GM19238 (cell line): Measurements from ENCODE around the gene XPO1.
"Not testable (repeated sequence)": the region's sequence is repeated elsewhere in the genome, so short reads cannot be mapped to it uniquely, and the experiment has no call there.

Experiments used
- DNase-seq: peaks from one replicate; pipeline ENCODE4 v3.0.0; 2011; ENCODE audit warnings: low spot score; ENCODE audit not compliant: insufficient read length

The XPO1 gene, protein sequence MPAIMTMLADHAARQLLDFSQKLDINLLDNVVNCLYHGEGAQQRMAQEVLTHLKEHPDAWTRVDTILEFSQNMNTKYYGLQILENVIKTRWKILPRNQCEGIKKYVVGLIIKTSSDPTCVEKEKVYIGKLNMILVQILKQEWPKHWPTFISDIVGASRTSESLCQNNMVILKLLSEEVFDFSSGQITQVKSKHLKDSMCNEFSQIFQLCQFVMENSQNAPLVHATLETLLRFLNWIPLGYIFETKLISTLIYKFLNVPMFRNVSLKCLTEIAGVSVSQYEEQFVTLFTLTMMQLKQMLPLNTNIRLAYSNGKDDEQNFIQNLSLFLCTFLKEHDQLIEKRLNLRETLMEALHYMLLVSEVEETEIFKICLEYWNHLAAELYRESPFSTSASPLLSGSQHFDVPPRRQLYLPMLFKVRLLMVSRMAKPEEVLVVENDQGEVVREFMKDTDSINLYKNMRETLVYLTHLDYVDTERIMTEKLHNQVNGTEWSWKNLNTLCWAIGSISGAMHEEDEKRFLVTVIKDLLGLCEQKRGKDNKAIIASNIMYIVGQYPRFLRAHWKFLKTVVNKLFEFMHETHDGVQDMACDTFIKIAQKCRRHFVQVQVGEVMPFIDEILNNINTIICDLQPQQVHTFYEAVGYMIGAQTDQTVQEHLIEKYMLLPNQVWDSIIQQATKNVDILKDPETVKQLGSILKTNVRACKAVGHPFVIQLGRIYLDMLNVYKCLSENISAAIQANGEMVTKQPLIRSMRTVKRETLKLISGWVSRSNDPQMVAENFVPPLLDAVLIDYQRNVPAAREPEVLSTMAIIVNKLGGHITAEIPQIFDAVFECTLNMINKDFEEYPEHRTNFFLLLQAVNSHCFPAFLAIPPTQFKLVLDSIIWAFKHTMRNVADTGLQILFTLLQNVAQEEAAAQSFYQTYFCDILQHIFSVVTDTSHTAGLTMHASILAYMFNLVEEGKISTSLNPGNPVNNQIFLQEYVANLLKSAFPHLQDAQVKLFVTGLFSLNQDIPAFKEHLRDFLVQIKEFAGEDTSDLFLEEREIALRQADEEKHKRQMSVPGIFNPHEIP (N-terminal part only)

DNA sequence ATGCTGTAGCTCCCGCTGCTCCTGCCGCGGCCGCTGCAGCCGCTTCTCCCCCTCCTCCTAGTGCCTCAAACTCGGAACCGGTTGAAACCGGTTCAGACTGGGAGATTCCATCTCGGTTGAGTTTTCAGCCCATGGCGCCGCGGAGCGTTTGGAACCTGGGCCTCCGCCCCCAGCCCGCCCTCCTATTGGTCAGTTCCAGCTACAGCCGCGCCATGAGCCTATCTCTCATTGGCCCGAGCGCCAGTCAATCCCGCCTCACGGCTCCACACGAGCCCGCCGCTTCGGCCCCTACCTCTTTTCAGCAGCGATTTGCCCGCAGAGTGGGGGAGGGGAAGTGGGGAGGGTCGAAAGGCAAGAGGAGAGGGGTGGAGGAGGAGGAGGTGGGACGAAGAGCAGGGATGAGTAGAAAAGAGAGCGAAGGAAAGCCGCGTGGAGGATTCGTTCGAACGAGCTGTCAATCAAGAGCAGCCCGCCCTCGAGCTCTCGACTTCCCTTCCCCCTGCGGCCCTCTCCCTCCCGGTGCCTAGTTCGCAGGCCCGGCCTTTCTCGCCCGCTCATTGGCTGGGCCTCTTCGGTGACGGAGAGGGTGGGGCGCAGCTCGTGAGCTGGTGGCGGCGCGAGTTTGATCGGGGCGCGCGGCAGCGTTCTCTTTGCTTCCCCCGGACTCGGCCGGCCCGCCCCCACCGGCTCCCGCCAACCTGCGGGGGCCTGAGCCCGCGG lies at the start of gene XPO1:
Gene XPO1 (minus strand): TSS at position 157 of the 720 bp plus-strand sequence. CDS start 4,459 bp downstream, outside the sequence.
- DNase-seq = peak; percentile 92

- DNase-seq = not testable (repeated sequence)
Measured at GRCh38 chr2:61586928-61587327, 48.8 kb upstream of the XPO1 start.

GRCh38 chr2:61585383-61585782 lies 47.2 kb upstream of the XPO1 start:
- no peak for DNase-seq

DNA sequence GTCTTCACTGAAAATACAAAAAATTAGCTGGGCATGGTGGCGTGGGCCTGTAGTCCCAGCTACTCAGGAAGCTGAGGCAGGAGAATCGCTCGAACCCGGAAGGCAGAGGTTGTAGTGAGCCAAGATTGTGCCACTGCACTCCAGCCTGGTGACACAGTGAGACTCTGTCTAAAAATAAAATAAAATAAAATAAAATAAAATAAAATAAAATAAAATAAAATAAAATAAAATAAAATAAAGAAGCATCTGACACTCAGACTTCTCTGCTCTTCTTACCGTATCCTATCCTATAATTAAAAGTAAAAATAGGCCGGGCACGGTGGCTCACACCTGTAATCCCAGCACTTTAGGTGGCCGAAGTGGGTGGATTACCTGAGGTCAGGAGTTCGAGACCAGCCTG lies 46.2 kb upstream of the XPO1 start:
- DNase-seq = not testable (repeated sequence)

DNA sequence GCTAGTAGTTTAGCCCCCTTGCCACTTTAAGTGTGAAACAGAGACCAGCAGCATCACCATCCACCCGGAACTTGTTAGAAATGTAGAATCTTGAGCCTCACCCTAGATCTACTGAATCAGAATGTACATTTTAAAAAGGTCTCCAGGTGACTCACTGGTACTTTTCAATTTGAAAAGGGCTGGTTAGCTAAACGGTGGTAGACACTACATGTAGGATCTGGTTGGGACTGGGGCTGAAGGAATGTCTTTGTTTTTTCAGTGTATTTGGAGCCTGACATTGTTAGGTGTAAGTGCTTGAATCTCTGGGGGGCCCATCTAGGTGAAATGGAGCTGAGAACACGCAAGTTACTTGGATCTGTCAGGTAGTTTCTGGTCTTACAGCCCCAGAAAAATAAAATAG lies 44.0 kb upstream of the XPO1 start:
- DNase-seq = no peak

DNA sequence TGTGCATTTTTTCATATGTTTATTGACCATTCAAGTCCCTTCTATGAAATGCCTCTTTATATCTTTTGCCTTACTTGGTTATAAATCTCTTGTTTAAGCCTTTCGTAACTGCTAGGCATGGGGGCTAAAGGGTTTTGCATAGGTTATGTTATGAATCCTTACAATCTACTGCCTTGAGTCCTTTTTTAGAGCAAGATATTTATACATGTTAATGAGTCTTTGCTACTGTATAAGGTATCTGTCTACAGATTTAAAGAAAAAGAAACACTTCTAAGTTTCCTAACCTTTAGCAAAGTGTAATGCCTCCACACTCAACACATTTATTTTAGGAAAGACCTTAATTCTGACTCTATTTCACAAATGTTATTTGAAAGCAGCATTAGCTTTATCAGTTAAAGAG lies 43.6 kb upstream of the XPO1 start:
- DNase-seq = no peak

GRCh38 chr2:61575447-61575859 lies 37.3 kb upstream of the XPO1 start:
- DNase-seq = no peak

DNA sequence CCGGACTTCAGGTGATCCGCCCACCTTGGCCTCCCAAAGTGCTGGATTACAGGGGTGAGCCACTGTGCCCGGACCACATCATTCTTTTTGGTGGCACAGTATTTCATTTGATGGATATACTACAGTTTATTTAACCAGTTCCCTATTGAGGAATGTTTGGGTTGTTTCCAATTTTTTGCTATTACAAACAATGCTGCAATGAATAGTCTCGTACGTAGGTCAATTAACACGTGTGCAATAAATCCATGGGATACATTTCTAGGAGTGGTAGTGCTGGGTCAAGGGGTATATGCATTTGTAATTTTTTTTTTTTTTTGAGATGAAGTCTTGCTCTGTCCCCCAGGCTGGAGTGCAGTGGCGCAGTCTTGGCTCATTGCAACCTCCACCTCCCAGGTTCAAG lies 28.4 kb upstream of the XPO1 start:
- no peak for DNase-seq

GRCh38 chr2:61562615-61563014 lies 24.5 kb upstream of the XPO1 start:
- DNase-seq = no peak

DNA sequence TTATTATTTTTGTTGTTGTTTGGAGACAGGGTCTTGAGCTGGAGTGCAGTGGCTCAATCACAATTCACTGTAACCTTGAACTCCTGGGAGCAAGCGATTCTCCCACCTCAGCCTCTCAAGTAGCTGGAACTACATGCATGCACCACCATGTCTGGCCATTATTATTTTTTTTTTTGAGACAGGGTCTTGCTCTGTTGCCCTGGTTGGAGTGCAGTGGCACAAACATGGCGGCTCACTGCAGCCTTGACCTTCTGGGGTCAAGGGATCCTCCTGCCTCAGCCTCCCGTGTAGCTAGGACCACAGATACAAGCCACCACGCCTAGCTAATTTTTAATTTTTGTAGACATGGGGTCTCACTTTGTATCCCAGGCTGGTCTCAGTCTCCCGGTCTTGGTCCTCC lies 20.0 kb upstream of the XPO1 start:
- no peak for DNase-seq

DNA sequence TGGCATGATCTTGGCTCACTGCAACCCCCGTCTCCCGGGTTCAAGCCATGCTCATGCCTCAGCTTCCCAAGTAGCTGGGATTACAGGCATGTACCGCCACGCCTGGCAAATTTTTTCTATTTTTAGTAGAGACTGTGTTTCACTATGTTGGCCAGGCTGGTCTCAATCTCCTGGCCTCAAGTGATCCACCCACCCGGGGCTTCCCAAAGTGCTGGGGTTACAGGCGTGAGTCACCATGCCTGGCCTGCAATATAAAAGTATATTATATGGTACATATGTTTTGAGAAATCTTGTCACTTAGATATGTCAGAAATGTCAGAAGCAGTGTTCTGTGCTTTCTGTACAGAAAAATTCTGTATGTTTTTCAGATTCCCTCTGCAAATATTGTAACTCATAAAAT lies 19.2 kb upstream of the XPO1 start:
- DNase-seq = no peak

DNA sequence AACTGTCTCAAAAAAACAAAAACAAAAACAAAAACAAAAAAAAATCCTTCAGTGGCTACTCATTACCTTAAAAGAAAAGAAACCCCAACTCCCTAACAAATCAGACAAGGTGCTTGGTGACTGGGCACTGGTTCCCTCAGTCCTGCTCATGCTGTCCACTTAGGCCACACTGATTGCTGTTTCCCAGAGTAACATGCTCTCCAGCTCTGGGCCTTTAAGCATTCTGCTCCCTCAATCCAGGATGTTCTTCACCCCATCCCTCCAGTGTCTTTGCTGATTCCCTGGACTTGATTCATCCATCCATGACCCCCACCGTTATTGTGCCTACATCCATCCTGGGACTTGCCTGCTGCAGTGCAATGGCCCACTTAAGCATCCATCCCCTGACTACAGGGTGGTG lies 16.4 kb upstream of the XPO1 start:
- no peak for DNase-seq

GRCh38 chr2:61550375-61551209 lies 12.4 kb upstream of the XPO1 start:
- no peak for DNase-seq

DNA sequence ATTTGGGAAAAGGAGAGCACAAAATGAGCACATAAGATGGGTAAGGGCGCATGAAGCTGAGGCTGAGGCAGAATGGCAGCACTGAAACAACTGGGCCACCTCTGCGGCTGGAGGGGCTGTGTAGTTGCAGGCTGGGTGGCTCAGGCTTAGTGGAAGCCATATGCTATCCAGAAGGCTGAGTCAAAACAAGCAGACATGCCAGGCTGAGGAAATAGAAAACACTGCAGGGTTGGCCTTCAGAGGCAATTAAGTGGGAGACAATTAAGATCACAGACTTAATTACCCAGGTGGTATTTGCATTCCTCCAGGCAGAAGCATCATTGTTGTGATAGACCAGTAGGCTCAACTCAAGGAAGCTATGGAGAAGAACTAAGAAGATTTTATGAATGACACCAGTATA lies 11.4 kb upstream of the XPO1 start:
- DNase-seq = no peak

DNA sequence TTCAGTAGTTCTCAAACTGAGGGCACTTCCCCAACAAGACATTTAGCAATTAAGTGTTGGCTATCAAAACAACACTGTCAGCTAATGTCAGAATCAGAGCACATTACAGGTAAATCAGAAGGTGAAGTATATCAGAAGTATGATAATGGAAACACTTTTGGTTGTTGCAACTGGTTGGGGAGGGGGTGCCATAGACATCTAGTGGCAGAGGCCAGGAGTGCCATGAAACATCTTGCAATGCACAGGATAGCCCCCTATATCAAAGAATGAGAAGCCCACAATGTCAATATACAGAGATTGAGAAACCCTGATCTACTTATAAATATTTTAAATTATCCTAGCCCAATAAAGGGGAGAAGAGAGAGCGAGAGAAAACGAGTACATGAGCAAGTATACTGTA lies 4.9 kb upstream of the XPO1 start:
- no peak for DNase-seq

DNA sequence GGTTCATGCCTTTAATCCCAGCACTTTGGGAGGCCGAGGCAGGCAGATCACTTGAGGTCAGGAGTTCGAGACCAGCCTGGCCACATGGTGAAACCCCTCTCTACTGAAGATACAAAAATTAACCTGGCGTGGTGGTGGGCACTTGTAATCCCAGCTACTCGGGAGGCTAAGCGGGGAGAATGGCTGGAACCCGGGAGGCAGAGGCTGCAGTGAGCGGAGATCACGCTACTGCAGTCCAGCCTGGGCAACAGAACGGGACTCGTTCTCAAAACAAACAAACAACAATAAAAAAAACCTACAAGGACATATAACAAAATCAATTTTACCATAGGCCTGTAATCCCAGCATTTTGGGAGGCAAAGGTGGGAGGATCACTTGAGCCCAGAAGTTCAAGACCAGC lies 2.0 kb upstream of the XPO1 start:
- DNase-seq = not testable (repeated sequence)

DNA sequence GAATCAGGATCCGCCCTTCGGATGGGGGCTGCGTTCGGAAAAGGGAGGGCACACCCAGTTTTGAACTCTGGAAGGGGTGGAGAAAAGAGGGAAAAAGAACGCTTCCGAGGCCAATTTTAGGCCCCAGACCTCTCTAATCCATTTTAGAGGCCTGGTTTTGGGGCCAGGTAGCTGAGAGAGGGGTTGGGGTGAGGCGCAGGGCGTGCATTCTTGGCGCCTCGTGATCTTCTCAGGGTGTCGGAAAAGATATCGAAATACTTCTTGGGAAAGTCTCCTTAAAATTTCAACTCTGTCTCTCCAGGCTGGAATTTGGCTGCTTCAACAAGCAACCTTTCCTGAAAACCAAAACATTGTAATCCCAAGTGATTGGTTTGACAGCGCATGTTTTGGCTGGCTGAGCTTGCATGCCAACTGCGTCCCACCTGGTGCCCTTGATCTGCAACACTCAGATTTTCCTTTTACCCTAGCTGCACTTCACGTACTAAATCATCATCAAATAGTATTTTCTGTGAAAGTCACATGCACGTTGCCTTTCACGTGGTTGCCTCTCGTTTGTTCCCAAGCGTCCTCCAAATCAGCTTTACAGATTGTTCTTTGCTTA lies 864 bp upstream of the XPO1 start:
- DNase-seq = no peak

DNA sequence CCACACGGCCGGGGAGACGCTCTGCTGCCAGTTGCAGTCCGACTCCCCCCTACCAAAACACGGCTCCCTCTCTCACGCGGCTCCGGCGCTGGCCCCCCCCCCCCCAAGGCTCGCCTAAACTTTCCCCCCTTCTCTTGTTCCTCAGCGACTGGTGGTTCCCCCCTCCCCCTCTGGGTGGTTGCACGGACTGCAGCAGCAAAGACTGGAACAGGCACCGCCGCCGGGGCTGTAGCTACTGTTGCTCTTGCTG lies 281 bp downstream of the XPO1 start:
- no peak for DNase-seq

GRCh38 chr2:61537277-61537949 lies 743 bp downstream of the XPO1 start:
- no peak for DNase-seq
